GM21528 (cell line): ENCODE results near the gene FUOM.
"Not testable (repeated sequence)": the region's sequence is repeated elsewhere in the genome, so short reads cannot be mapped to it uniquely, and the experiment has no call there.

Experiments
- ATAC-seq: cut with Tn5 transposase; IDR thresholded peaks from one replicate; pipeline ENCODE4 v1.9.1; 2021; ENCODE audit warnings: mild to moderate bottlenecking, moderate library complexity; ENCODE audit not compliant: unreplicated experiment, low FRiP score

Gene FUOM

DNA sequence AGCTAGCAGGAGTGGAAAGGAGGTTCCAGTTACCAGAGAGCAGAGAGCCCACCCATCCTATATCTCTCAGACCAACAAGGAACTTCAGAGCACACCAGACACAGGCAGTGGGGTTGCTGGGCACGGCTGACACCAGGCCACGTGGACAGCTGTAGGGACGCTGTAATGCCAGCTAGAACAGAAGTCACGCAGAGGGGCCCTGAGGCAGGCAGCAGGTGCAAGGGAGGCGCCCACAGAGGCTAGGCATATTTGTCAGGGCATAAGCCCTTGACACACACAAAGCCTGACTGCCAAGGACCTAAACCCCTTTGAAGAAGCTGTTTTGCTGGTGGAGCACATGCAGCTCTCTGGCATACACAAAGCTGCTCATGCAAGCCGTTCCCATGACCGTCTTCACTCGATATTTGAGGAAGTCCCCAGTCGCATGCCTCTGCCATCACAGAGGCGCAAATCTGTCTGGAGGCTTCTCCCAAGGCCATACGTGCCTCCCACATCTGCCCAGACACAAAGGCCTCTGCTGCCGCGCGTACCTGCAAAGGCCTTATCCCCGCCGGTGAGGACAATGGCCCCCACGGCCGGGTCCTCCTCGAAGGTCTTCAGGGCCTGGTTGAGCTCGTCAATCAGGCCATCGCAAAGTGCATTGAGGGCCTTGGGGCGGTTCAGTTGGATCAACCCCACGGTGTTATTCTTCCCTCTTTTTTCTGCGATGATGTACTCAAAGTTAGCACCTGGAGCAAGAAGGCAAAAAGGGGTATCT lies 12.4 kb upstream of the FUOM start:
- no peak for ATAC-seq

DNA sequence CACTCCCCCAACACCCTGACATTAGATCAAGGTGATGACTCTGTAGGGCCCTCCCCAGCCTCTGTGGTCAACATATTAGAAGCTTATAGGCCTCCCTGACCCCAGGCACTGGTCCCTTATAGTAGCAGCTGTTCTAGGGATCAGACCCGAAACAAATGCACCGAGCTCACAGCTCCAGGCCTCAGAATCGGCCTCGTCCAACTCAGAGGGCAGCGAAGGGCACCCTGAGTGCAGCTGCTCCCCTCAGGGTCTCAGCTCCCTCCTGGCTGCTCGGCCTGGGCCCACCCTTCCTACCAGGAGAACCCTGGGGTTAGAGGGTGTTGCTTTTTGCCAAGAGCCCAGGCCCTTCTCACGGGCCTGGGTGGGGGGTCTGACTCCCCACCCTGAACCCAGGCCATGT lies 10.3 kb upstream of the FUOM start:
- no peak for ATAC-seq

DNA sequence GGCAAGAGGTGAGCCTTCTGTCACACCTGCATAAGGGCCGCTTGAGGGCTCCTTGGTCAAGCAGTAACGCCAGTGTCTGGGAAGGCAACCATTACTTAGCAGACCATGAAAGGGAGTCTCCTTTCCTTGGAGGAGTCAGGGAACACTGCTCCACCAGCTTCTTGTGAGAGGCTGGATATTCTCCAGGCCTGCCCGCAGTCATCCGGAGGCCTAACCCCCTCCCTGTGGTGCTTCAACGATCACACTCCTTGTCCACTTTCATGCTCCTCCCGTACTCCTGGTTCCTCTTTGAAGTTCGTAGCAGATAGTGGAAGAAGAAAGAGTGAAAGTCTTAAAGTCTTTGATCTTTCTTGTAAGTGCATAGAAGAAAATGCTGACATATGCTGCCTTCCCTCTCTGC lies 9.6 kb upstream of the FUOM start:
- not testable (repeated sequence) for ATAC-seq

GRCh38 chr10:133366751-133367150 lies 8.9 kb upstream of the FUOM start:
- ATAC-seq = no peak

- no peak for ATAC-seq
Measured at GRCh38 chr10:133366130-133366478, 8.3 kb upstream of the FUOM start.

DNA sequence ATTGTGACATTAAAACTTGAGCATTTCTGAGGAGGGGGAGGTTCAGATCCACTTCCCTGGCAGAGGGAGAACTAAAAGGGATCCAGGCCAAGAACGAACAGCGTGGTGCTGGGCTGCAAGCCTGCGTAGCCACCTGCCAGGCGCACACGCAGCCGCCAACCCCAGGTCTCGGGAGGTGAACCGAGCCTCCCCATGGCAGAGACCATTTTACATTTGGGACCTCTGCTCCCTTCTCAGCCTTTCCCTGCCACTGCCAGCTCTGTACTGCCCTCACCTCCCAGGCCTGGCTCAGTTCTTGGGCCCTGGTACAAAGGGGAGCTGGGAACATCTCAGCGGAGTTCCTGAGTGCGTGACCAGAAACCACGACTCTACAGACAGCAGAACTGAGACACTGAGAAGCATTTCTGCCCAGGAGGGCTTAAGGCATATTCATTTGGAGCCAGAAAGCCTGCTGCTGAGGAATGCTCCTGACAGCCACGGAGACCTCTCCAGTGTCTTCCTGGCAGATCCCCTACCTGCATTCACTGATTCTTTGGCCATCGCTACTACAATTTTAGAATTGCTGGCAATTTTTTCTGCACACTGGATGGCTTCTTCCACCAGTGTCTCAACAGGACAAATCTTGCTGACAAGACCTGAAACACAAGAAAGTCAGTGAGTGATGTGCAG lies 7.8 kb upstream of the FUOM start:
- ATAC-seq = no peak

DNA sequence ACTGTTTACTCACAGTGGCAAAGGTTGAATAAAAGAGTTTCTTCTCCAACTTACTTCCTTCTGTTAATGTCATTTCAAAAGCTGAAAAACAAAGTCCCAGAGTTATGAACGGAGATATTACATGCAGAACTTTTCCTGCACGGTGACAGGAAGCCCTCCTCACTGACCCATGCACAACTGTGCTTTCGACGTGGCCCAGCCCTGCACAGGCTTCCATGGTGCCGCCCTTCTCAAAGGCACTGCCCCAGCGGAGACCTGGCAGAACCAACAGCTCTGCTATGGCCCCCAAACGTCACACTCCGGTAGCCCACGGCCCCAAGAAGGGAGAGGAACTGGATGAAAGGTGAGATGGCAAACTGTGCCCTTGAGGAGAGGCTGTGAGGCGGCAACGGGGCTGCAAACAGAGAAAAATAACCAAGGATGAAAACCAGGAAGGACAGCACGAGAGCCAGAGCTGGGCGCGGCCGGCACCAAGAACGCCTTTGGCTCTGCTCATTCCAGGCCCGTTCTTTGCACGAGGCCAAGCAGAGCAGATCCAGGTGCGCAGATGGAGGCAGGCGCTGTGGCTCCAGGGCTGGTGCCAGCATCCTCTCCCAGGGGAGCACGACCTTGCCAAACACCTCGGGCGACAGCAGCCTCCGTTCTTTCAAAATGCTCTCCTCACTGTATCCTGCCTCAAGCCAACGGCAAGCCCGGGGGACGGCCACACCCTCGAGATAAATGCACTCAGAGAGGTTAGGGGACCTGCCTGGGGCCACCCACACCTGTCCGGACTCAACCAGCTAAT lies 7.0 kb upstream of the FUOM start:
- ATAC-seq = no peak

- ATAC-seq = no peak
Measured at GRCh38 chr10:133362846-133363245, 5.0 kb upstream of the FUOM start.

DNA sequence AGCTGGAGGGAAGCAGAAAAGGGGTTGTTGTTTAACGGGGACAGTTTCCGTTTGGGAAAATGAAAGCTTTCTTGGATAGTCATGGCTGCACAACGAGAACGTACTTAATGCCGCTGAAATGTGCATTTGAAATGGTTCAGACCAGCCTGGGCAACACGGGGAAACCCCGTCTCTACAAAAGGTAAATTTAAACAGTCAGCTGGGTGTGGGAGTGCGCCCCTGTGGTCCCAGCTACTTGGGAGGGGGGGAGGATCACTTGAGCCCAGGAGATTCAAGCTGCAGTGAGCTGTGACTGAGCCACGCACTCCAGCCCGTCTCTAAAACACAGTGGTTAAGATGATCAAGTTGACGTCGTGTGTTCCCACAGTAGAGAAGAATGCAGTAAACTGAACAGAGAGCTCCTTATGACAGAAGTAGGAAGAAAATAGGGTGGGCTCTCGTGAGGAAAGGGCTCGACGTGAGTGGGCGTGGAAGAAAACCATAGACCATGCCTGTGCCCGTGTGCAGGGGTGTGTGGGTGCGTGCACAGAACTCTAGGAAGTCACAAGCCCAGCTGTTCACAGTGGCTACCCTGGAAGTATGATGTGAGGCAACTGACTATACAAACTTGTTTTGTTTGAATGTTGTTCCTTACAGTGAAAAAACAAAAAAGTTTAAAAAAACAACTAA lies 4.1 kb upstream of the FUOM start:
- no peak for ATAC-seq

DNA sequence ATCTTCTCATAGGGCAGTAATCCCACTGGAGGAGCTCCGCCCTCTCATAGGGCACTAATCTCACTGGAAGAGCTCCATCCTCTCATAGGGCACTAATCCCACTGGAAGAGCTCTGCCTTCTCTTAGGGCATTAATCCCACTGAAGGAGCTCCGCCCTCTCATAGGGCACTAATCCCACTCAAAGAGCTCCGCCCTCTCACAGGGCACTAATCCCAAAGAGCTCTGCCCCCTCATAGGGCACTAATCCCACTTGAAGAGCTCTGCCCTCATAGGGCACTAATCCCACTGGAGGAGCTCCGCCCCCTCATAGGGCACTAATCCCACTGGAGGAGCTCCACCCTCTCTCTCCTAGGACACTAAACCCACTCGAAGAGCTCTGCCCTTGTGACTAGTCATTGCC lies 3.4 kb upstream of the FUOM start:
- no peak for ATAC-seq

DNA sequence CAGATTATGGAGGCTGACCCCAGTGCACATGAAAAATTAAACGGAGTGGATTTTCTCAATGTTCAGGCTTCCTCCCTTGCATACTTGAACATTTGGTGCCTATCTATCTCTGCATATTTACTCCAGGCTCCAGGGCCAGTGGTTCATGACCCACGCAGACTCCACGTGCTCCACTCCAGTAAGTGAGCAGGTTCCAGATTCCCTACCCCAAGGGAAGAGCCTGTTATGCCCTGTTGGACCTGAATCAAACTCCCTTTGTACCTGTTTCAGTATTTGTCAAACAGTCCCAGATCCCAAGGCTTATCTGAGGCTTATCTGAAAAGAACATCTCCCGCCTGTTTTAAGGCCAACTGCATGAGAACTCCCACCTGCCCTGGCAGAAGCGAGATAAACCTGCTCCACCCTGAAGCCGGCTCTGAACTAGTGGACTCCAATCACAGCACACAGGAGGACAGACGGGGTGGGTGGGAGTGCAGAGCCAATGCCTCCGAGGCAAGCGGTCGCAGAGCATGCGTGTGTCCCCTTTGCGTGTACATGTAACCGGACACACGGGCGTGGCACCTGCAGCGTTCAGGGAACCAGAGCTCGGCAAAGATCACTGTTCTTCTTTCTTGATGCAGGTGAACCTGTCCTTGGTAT lies 2.3 kb upstream of the FUOM start:
- ATAC-seq = no peak

- no peak for ATAC-seq
Measured at GRCh38 chr10:133359554-133359971, 1.7 kb upstream of the FUOM start.

DNA sequence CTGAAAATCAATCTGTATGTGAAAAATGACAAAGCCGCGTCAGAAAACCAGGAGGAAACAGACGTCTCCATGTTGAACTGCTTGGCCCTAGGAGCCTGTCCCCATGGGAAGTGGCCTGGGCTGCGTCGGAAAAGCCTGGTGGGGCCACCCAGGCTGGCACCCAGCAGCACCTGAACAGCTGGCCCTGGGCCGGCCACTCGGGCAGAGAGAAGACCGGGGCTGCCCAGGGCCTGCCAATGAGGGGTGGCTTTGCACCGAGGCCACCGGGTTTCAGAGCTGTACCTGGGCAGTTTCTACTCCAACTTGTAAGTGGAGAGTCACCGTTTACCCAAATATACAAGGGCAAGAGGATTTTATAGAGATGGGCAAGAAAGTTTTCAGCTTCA lies 1.1 kb upstream of the FUOM start:
- ATAC-seq = no peak

- ATAC-seq = no peak
Measured at GRCh38 chr10:133358162-133358924, 524 bp upstream of the FUOM start.

GRCh38 chr10:133356549-133357284 lies 1.1 kb downstream of the FUOM start:
- no peak for ATAC-seq

GRCh38 chr10:133355991-133356390 lies 1.8 kb downstream of the FUOM start:
- ATAC-seq = no peak

- ATAC-seq = no peak
Measured at GRCh38 chr10:133355266-133355665, 2.6 kb downstream of the FUOM start.

DNA sequence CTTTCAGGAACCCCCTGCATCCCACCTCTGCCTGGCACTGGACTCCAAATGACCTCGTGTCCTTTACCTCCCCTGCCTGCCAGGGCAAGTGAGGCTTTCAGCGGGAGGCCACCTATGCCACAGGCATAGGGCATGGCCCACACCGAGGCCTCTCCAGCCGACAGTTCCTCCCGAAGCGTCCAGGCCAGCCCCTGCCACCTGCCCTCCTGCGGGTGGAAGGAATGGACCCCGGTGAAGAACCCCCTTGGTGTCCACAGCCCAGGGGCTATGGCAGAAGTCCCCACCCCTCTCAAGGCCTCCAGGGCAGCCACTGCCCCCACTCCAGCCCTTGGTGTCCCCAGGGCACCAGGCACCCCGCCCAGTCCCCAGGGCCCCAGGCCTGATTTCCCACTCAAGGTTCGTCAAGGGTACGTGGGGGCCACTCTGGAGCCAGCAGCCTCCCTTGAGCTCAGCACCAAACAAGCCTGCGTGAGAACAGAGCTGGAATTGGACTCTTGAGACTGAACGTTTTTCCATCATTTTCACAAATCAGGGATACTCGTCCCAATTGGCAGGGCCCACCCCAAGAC lies 3.1 kb downstream of the FUOM start:
- no peak for ATAC-seq
